ENCODE measurements around the gene GAB2. TPM values are rescaled to one million over a fixed set of nuclear protein-coding genes. Genes with fewer than 3 reads are reported as not detected.

GAB2 gene
- total and polyA plus RNA-seq, 2 of the 13 experiments (the other 11 are each of a cell fraction or from before 2014, with no cell fraction given): 4.1 to 8.6 TPM

DNA sequence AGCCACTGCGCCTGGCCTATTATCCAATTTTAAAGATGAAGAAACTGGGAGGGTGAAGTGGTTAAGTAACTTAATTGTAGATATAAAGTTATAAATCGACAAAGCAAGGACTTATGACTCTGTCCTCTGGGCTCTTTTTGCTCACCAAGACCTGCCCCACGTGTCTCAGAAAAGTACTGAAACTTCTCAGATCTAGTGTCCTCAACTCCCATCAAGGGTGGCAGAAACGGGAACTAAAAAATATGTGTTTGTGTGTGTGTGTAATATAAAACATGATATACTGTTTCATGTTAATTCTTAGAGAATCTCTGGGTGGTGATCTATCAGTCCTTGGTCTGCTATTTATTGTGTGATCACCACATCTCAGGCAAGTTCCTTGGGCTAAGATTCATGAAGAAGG, 104.9 kb downstream of the GAB2 start:
- no peak overlapping the region for H3K27ac ChIP-seq (ENCODE audit: extremely low read length, insufficient read depth, low read length)
- H2AFZ ChIP-seq (ENCODE audit: low read length): no peak overlapping the region
- ChIA-PET CTCF (ENCODE audit: low intra/inter-chr PET ratio, low total read pairs) (no interaction called here), POLR2A (no interaction called here)
- no peak overlapping the region for H3K4me3 ChIP-seq (replicated peaks in 1 of 3; ENCODE audit: insufficient read depth in 1 of 3, low read depth in 2 of 3, low read length in 3 of 3)
- TF ChIP-seq TEF (CRISPR knock-in tag; IDR thresholded peaks at IDR 0.05) (no peak), ZMYM3 (CRISPR knock-in tag; IDR thresholded peaks at IDR 0.05) (no peak), BCLAF1 (IDR thresholded peaks at IDR 0.05) (no peak), KLF11 (CRISPR knock-in tag; IDR thresholded peaks at IDR 0.05) (no peak), ESRRA (CRISPR knock-in tag; IDR thresholded peaks at IDR 0.05; ENCODE audit: low read depth) (no peak), ZSCAN25 (CRISPR knock-in tag; IDR thresholded peaks at IDR 0.05) (no peak), PRDM15 (CRISPR knock-in tag; IDR thresholded peaks at IDR 0.05) (no peak), ZBTB3 (CRISPR knock-in tag; IDR thresholded peaks at IDR 0.05; ENCODE audit: borderline replicate concordance, low read depth) (no peak), GZF1 (CRISPR knock-in tag; IDR thresholded peaks at IDR 0.05) (no peak), MYNN (CRISPR knock-in tag; IDR thresholded peaks at IDR 0.05; ENCODE audit: low read depth) (no peak), GMEB1 (CRISPR knock-in tag; IDR thresholded peaks at IDR 0.05; ENCODE audit: borderline replicate concordance) (no peak)
- ATAC-seq (no peak), DNase-seq (ENCODE audit: low spot score) (no peak), FAIRE-seq (no peak)
- H3K36me3 ChIP-seq (replicated peaks in 1 of 2; ENCODE audit: control insufficient read depth in 1 of 2, insufficient read depth in 2 of 2, low read length in 2 of 2): no peaks in the 10 kb centered on the region
- no peaks in the 10 kb centered on the region; a peak in 1 of 5 replicates for H3K27me3 ChIP-seq (ENCODE audit: control insufficient read depth in 1 of 2, insufficient read depth in 2 of 2, low read length in 2 of 2)
- H3K9ac ChIP-seq (ENCODE audit: insufficient read depth, low read depth, low read length): no peak overlapping the region
- in situ Hi-C loops (cut with HindIII; ENCODE audit: extremely low pct_ligation_motif_present, low pct_unique_long_range_greater_than_20kb) (no loop called here), intact Hi-C loops (cut with micrococcal nuclease; ENCODE audit: unreplicated experiment) (no loop called here)
- H4K20me1 ChIP-seq (ENCODE audit: insufficient read depth, low read length): no peaks in the 10 kb centered on the region
- H3K9me3 ChIP-seq (ENCODE audit: low read length): no peaks in the 10 kb centered on the region
- WGBS (ENCODE audit: low lambda C conversion rate): 96% methylated on average over 4 of the region's 4 CpGs
- H3K4me2 ChIP-seq (ENCODE audit: low read depth, low read length): no peak overlapping the region
- BruUV-seq (replicated peaks): no TSS peak
- peaks cover 50% of the 10 kb centered on the region for H3K4me1 ChIP-seq (ENCODE audit: insufficient read depth, low read length)
- peaks cover 3% of the 10 kb centered on the region for H3K79me2 ChIP-seq (ENCODE audit: insufficient read depth, low read length)
